ENCODE measurements around the gene ANGPTL7.

- no peak for TF ChIP-seq NPAS2 (CRISPR knock-in tag; IDR thresholded peaks at IDR 0.05; ENCODE audit: borderline replicate concordance)
- no peak for TF ChIP-seq NR3C1 (IDR thresholded peaks at IDR 0.05)
- TF ChIP-seq REST (IDR thresholded peaks at IDR 0.05): no peak
- TF ChIP-seq CTCF (IDR thresholded peaks at IDR 0.05): no peak
- no peak for TF ChIP-seq CEBPB (IDR thresholded peaks at IDR 0.05)
- TF ChIP-seq POLR2A (IDR thresholded peaks at IDR 0.05; ENCODE audit: low read length): no peak
- TF ChIP-seq EP300 (IDR thresholded peaks at IDR 0.05): no peak
- TF ChIP-seq ESRRA (IDR thresholded peaks at IDR 0.05; ENCODE audit: borderline replicate concordance, low read length): no peak
Measured at GRCh38 chr1:11147197-11147770, 41.9 kb upstream of the ANGPTL7 start.

All from A549 (cell line).